ENCODE measurements around the gene PFKL.

DNA sequence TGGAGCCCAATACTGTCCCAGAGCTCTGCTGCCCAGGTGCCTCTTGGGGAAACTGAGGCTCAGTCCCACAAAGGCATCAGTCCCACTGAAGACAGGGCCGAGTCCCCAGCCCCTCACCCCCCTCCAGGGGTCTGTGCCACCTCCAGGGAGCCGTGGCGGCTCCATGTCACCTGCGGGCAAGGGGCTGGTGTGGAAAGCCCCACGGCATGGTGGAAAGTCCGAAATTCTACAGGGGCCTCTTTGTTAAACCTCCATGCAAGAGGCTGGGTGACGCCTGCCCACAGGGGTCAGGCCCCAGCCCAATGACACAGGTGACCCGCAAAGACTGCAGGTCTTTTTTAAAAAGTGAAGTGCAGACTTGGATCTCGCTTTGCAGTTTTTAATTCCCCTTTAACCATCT, 17.5 kb upstream of the PFKL start:
- TF ChIP-seq, protein P1, sequence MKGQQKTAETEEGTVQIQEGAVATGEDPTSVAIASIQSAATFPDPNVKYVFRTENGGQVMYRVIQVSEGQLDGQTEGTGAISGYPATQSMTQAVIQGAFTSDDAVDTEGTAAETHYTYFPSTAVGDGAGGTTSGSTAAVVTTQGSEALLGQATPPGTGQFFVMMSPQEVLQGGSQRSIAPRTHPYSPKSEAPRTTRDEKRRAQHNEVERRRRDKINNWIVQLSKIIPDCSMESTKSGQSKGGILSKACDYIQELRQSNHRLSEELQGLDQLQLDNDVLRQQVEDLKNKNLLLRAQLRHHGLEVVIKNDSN (IDR thresholded peaks at IDR 0.05) = no peak
- TF ChIP-seq CEBPB (IDR thresholded peaks at IDR 0.05) (no peak), FOXM1 (IDR thresholded peaks at IDR 0.05; ENCODE audit: borderline replicate concordance, low read depth) (no peak), EP300 (IDR thresholded peaks at IDR 0.05; ENCODE audit: borderline replicate concordance) (no peak)
- TF ChIP-seq, protein P2, sequence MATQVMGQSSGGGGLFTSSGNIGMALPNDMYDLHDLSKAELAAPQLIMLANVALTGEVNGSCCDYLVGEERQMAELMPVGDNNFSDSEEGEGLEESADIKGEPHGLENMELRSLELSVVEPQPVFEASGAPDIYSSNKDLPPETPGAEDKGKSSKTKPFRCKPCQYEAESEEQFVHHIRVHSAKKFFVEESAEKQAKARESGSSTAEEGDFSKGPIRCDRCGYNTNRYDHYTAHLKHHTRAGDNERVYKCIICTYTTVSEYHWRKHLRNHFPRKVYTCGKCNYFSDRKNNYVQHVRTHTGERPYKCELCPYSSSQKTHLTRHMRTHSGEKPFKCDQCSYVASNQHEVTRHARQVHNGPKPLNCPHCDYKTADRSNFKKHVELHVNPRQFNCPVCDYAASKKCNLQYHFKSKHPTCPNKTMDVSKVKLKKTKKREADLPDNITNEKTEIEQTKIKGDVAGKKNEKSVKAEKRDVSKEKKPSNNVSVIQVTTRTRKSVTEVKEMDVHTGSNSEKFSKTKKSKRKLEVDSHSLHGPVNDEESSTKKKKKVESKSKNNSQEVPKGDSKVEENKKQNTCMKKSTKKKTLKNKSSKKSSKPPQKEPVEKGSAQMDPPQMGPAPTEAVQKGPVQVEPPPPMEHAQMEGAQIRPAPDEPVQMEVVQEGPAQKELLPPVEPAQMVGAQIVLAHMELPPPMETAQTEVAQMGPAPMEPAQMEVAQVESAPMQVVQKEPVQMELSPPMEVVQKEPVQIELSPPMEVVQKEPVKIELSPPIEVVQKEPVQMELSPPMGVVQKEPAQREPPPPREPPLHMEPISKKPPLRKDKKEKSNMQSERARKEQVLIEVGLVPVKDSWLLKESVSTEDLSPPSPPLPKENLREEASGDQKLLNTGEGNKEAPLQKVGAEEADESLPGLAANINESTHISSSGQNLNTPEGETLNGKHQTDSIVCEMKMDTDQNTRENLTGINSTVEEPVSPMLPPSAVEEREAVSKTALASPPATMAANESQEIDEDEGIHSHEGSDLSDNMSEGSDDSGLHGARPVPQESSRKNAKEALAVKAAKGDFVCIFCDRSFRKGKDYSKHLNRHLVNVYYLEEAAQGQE (IDR thresholded peaks at IDR 0.05; ENCODE audit: low read depth) = no peak
